Measurements from ENCODE around the gene ZBTB5.

GRCh38 chr9:37508834-37509206 is 43.6 kb upstream of the ZBTB5 start:
- TF ChIP-seq CTCF (IDR thresholded peaks at IDR 0.05) = no peak
- no peak for TF ChIP-seq POLR2A (IDR thresholded peaks at IDR 0.05)

All from ovary (tissue), 3 donors.